GM21360 (cell line): Measurements from ENCODE around the gene ATP11C.

Experiments used
- ATAC-seq: cut with Tn5 transposase; IDR thresholded peaks from one replicate; pipeline ENCODE4 v1.9.1; 2021; ENCODE audit warnings: mild to moderate bottlenecking, moderate library complexity; ENCODE audit not compliant: unreplicated experiment

The ATP11C gene

DNA sequence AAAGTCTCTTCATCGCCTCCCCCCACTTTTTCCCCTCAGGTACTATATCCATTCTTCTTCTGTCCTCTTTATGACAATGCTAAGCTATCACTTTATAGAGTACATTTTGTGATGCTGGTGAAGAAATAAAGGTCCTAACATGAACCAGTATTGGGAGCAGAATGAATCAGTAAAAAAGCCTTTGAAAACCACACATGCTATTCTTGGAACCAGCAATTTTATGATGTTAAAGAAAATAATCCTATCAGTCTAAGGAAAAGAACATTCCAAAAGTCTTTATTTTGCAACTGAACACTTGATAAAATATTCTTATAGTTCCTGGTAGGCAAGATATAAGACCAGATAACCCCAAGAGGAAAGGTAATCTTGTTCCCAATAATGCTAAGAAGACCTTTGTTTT lies 117.1 kb downstream of the ATP11C start:
- no peak for ATAC-seq

DNA sequence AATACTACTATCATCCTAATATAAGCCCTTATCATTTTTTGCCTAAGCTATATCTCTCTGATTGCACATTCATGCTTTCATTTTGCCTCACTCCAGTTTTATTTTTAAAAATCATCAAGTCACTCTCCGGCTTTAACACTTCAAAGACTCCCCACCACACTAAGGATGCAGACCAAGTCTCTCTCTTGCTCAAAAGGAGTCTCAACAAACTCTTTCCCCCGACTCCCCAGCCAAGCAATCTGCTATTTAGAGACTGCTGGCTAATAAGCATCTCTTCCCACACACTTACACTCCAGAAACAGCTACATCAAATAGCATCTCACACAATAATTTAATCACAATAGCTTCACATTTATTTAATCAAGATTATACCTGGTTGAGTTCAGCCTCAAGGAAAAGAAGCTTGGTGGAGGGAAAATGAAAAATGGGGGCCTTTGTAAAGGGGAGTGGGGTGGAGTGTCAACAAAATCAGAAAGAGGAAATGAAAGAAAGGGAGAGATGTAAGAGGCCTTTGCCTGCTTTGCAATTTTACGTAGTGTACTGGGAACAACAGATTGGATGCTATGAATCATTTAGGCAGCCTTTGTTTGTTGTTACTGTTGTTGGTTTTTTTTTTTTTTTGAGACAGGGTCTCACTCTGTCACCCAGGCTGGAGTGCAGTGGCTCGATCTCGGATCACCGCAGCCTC lies 120.8 kb downstream of the ATP11C start:
- peak; percentile 90 for ATAC-seq

DNA sequence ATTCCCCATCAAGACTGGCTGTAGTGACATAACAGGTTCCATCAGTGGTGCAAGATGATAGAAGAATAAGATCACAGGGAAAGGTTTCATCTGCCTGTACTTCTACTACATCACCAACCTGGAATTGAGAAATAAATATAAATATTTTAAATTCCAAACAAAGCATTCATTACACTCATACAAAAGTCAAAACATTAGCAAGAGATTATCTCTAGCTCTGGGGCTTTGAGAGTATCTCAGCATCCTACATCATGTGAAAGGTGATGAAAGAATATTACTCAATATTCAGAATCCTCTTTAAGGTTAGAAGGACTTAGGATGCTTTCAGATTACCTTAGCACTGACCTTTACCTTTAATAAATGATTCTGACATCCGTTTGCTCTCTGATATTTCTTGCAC lies 128.4 kb downstream of the ATP11C start:
- ATAC-seq, result no peak

DNA sequence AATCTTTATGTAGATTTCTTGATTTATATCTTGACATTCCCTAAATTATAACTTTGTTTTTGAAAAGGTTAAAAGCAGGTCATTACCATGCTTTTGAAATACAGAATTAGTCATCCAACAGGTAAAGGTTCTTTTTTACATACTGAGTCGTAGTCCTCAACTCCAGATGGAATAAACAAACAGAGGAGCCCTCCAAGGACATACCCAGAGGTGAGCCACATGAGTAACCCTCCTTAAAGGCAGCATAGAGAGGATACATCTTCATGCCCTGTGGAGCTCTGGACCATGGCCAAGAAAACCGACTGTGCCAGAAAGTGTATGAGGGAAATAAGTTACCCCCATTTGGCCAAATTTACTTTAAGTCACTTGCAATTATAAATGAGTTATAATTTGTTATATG lies 129.6 kb downstream of the ATP11C start:
- no peak for ATAC-seq

DNA sequence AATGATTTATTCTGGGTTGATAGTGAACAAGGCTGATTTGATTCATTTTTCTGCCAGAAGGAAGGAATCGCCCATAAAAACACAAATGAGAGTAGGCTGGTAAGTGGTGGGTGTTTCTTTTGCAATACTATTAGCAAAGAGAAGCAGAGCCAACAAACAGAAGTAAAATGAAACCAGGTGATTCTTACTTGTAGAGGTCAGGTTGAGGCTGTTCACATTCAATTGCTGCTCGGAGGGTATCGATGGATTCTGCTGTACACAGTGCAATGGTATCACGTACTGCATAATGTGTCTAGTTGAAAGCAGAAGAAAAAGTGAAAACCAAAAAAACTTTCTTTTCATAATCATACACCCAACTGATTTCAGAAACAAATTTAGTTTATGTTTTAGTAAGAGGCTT lies 130.8 kb downstream of the ATP11C start:
- no peak for ATAC-seq

DNA sequence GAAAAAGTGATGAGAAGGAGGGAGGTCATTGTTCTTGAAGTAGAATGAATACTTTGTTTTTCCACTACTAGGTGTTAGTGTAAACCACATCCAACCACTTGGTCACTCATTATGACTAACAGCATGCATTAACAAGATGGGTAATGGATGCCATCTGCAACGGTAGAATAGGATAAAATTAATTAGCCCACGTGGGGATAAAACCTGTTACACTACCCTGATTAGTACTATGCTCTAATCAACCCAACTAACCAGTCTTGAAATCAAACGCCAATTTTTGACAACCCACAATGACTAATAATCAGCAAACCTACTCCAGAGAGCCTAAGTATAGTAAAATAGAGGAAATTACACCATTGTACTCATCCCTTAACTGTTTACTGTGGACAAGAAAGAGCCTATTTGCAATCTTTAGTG lies 131.4 kb downstream of the ATP11C start:
- no peak for ATAC-seq

DNA sequence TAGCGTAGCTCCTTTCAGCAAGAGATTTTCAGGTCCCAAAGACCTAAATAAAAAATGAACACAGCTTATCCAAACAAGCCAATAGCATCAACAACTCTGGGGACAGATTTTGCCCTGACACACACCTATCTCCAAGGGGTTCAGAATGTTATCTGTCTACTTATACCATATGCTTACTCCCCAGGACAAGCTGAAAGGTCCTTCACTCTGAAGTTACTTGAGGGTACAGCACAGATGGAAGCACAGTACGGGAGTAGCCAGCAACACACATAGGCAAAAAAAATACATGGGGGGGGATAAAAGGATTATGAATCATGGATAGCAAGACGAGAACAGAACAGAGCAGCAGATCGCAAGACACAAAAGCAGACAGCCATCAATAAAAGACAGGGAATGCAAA lies 134.2 kb downstream of the ATP11C start:
- ATAC-seq, result no peak

DNA sequence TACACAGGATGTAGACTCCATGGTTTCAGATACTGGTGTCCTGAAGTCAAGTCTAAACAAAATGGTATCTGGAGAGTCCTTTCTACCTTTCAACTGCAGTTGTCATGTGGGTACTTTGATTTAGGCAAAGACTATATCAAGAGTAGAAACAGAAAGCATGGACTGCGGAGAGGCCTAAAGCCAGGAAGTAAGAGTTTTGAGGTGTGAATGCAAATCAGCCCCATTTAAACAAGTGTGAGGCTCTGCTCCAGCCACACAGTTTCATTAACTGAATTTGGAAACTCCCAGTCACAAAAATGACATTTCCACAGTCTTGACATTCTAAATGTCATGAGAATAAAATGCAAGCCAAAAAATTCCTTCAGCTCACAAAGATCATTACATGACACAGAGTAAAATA lies 137.7 kb downstream of the ATP11C start:
- peak; percentile 98 for ATAC-seq

DNA sequence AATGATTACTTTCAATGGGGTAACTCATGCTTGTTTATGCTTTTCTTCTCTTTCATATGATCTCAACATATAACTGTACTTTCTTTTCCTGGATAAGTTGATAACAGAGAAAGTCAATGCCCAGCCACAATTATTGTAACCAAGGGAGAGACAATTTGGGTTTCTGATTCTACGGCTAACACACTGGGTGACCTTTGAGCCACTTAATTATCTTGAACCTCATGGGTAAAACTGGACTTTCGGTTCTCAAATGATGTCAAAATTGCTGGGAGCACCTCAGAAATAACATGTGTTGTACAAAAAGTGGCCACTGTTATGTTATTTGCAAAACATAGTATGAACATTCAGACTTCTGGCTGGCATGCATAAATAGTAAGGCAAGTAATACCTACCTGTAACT lies 145.3 kb downstream of the ATP11C start:
- ATAC-seq, result no peak

DNA sequence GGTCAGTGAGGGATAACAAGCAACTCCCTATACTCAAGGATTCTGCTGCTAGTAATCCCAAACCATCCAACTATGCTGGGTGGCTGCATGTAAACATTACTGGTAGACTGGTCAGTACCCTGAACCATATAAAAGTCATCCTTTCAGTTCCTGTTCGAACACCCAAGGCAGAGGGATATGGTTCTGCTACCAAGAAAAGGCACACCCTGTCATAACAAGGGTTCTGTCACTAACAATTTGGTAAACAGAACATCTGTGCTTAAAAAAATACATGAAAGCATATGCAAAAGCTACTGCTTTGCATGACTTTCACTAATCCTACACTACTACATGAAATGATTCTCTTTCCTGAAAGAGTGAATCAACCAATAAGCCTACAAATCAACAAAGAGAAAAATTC lies 148.0 kb downstream of the ATP11C start:
- peak; percentile 87 for ATAC-seq

DNA sequence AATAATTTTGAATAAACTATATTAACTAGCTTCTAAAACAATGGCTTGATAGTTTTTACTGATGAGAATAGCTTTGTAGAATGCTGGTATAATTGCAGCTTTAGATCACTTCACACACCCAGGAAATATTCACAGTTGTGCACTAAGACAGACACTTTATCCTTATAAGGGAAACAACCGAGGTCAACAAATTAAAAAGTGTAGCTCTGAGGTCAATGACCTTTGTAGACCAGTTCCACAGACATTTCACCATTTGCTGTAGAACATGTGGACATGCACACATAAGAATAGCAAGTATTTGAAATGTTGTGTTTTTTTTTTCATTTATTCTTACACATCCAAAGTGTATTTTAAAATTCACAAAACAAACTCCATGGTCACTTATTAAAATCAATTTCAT lies 148.9 kb downstream of the ATP11C start:
- no peak for ATAC-seq

DNA sequence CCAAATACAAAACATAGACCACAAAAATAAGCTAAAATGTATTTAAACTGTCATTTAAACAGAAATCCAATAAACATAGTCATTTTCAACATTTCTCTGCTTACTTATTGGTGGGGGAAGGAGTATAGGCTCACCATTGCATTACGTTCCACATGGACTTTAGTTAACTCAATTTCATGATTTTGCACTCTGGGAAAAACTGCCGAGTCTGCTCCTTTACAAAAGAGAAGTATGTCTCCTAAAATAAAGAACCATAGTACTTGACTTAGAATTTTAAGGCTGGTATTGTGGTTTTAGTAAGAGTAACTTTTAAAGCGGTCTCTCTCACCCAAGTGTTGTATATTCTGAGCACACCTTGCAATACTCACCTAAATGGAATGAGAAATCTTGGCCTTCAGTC lies 149.8 kb downstream of the ATP11C start:
- no peak for ATAC-seq

DNA sequence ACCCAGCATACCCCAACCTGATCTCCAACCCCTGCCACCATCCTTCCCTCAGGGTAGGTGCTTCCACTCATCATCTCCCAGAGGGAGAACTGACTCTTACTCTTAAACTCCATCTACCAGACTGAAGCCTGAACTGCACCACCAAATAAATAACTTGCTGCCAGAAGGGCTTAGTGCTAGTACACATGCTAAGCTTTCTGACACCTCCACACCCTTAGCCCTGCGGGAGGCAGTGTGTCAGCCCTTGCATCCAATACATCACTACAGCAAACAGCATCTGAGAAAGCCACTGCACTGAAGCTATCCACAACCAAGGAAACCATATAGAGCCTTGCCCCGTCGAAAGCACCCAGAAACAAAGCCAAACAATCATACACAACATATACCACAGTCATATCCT lies 156.3 kb downstream of the ATP11C start:
- no peak for ATAC-seq

DNA sequence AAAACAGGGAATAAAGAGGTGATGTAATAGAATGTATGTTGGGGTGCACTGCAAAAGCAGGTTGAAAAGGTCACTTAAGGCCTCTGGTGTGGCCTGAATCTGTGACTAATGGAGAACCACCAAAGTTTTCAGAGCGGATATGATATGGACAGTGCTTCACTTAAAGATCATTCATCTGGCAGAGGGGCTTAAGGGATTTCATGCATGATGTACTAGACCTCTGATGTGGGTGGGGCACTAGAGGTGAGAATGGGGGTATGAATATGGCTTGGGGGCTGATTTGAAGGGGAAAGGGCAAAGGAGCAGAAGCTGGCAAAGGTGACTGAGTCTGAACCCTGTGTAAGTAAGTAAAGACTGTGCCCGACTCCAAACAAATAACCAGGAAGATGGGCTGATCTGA lies 162.5 kb downstream of the ATP11C start:
- ATAC-seq, result no peak

DNA sequence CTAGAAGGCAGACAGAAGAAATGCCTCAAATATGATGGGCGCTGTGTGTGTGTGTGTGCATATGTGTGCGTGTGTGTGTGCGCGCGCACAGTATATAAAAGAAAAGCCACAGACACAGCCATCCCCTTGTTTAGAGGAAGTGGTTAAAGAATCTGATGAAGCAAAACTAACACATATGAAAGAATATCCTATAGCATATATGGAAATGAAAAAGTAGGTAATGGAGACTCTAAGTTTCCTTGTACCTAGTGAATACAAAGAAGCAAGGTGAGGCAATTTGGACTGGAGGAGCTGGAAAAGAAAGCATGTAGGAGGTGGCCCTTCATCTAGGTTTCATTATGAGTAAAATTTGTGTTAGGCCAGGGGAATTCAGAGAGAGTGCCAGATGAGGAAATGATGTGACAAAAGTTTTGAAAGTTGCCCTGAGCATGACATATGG lies 166.3 kb downstream of the ATP11C start:
- ATAC-seq, result peak; percentile 60

DNA sequence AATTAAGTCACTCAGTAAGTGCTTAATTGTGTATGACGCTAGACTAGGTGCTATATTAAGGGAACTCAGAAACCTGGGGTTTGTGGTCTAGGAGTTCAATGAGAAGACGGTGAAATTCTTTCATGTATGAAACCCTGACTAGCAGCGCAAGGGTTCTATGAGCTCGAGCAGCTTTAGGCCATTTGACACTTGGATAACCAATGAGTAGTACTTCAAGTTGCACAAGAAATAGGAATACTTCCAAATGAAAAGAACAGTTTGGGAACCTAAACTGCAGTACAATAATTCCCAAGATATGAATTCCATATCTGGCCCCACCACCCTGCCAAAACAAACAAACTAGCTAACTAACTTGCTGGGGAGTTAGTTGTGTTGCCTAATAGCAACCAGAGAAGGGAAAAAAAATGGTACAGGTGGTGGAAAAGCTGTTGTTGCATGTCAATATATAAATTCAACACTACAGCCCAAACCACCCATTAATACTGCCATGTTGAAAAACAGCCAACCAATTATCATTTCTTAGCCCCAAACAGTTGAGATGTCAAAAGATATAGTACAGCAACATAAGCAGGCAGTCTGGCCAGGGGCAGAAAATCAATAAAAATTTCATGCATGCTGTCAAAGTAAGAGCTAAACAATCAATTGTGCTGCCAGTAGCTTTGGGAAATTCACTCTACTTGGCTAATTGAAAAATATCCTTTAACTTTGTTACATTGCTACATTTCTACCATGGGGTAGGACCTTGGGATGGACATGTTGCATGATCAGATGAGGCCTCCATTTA lies 170.3 kb downstream of the ATP11C start:
- ATAC-seq, result no peak

DNA sequence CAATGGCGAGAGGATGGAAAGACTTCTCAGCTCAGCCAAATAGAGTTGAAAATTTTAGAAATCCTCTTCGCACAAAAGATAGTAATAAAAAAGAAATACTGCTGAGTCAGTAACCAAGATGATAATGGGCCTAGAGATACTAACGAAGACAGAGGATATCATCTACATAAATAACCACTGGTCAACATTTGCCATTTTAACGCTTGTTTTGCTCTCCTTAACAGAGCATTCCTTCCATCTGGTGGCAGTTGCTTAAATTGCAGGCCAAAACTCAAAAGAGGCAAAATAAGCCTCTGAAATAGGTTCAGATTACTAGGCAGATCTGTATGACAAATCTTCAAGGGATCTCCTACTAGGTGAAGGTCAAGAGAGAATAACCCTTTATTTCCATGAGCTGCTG lies 173.2 kb downstream of the ATP11C start:
- no peak for ATAC-seq

DNA sequence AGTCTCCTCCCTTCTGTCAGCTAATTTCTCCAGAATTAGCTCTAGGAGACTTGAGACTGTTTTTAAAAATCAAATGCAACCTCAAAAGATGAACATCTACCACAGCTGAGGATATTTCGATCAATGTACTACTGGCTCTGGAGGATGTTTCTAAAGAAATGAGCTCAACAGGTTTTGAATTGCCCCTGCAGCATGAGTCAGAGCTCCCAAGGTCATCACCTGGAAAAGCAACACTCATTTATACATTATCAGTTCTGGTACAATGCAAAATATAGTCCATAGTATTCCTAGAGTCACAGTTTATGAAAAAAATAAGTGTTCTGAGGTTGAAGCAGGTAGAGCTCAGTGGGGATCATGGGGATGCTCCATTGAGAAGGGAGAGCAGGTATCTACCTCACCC lies 174.0 kb downstream of the ATP11C start:
- no peak for ATAC-seq

DNA sequence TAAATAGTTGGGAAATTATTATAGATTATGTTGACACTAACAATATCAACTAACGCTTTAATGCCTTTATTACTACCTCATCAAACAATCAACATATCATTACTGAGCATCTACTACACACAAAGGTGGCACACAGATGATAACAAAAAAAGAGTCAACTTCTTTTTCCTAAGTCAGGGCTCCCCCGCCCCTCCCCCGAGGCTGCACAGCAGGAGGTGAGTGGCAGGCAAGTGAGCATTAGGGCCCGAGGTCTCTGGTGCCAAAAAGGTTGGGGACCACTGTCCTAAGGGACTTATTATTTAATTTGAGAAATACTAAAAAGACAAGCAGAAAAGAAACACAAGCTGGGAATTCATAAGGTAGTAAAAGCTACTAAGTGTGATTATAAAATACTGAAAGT lies 174.6 kb downstream of the ATP11C start:
- no peak for ATAC-seq

DNA sequence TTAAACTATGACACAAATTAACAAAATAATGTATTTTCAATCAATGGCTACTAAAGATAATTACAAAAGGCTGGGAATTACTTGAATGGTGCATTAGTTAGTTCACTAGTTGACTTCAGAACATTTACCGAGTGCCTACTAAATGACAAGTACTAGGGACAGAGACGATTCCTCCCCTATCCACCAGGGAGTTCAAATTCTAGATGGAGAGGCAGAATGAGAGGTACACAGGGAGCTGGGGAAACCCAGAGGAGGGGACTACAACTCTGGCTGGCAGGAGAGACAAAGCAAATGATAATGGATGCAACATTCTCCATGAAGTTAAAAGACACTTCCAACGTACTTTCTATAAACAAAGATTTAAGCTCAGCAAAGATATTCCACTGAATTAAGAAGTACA lies 181.8 kb downstream of the ATP11C start:
- no peak for ATAC-seq

DNA sequence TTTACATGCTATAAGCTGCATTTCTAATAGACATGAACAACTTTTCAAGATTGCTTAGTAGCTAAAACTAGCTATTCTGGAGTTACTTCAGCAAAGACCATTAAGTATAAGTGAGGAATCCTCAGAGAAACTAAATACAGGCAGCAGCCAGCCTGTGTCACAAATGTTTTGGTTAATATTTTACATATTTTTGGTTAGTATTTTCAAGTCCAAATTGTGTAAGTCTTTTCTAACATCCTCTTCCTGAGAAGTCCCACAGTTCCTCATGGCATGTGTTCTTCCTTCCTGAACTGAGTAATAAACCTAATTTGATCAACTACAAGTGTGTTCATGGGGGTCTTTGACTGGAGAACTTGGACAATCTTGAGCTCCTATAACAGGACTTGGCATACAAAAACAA lies 182.5 kb downstream of the ATP11C start:
- ATAC-seq, result no peak

DNA sequence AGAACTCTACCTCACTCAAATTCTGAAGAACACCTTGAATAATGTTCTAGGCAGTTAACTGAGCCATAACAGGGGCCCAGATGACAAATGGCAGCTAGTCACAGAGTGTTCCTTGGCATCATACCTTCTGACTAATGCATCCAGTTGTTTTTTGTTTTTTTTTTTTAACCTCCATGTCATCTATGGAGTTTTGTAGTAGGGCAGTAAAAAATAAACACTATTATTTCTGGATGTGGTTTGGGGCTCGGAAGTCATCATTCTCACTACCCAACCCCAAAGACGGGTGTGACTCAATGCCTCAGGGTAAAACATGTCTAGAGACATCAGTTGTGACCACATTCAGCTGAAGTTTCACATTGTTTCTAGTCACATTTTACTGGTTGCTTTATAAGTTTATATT lies 193.7 kb downstream of the ATP11C start:
- peak; percentile 92 for ATAC-seq

DNA sequence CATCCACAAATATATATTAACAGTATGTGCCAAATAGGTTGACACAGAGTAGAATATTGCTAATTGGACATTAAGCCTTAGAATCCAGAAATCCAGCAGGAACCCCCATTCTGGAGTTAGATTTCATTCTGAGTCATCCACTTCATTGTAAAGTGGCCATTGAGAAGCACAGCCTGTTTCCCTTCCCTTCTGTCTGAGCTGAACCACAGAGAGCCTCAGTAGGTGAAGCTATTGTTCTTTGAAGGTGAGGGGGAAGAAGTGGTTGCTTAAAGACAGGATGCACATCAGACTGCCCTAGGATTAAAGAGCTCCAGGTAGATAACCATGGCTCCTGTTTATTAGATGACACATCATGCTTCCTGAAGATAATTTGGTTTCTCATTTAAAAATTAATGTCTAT lies 194.3 kb downstream of the ATP11C start:
- ATAC-seq, result no peak
